Measurements from ENCODE around the gene FXYD1.
"Not testable (repeated sequence)": the region's sequence is repeated elsewhere in the genome, so short reads cannot be mapped to it uniquely, and the experiment has no call there.

The FXYD1 gene

GRCh38 chr19:35144259-35144599 lies 5.6 kb downstream of the FXYD1 start:
- DNase-seq: no peak

GRCh38 chr19:35144600-35145436 lies 6.2 kb downstream of the FXYD1 start:
- DNase-seq: no peak

GRCh38 chr19:35146746-35147459 lies 8.3 kb downstream of the FXYD1 start:
- no peak for DNase-seq

GRCh38 chr19:35149463-35149862 lies 10.8 kb downstream of the FXYD1 start:
- DNase-seq: no peak

- no peak for DNase-seq
These were observed 11.8 kb downstream of the FXYD1 start for GRCh38 chr19:35150445-35150844.

- no peak for DNase-seq
These were observed 12.8 kb downstream of the FXYD1 start for GRCh38 chr19:35151273-35152065.

- not testable (repeated sequence) for DNase-seq
These were observed 14.5 kb downstream of the FXYD1 start for GRCh38 chr19:35153129-35153522.

GRCh38 chr19:35153701-35154524 lies 15.3 kb downstream of the FXYD1 start:
- no peak for DNase-seq

- DNase-seq: peak; percentile 66
These were observed 16.1 kb downstream of the FXYD1 start, which contains the start of gene FXYD5 for GRCh38 chr19:35154525-35155406. FXYD5 (plus strand) TSS chr19:35154735; CDS start chr19:35155551, 816 bp downstream.

GRCh38 chr19:35155441-35155840 lies 16.8 kb downstream of the FXYD1 start:
- DNase-seq: no peak

- no peak for DNase-seq
These were observed 17.5 kb downstream of the FXYD1 start for GRCh38 chr19:35155981-35156672.

- no peak for DNase-seq
These were observed 18.0 kb downstream of the FXYD1 start for GRCh38 chr19:35156673-35157014.

GRCh38 chr19:35157431-35157830 lies 18.8 kb downstream of the FXYD1 start:
- no peak for DNase-seq

GRCh38 chr19:35159606-35160005 lies 21.0 kb downstream of the FXYD1 start:
- no peak for DNase-seq

GRCh38 chr19:35160629-35161433 lies 22.2 kb downstream of the FXYD1 start:
- DNase-seq: no peak

GRCh38 chr19:35161434-35161743 lies 22.8 kb downstream of the FXYD1 start:
- no peak for DNase-seq

GRCh38 chr19:35162471-35163326 lies 24.1 kb downstream of the FXYD1 start:
- no peak for DNase-seq

- DNase-seq: no peak
These were observed 25.8 kb downstream of the FXYD1 start for GRCh38 chr19:35164418-35164817.

Measured in SIG-M5 (cell line).